Daoy (cell line): ENCODE results near the gene IRAK2. TPM values are rescaled to one million over a fixed set of nuclear protein-coding genes. Genes with fewer than 3 reads are reported as not detected.
A peak's percentile ranks its signal among the peaks of the same experiment; 100 is the strongest.

Experiments
- DNase-seq: peaks from one replicate; pipeline ENCODE4 v3.0.0-alpha.2; 2015; ENCODE audit warnings: low read depth
- total RNA-seq: library from RNA; depleted of rRNA; stranded (reverse); fragments of >200 nt; shearing (Covaris generic); gene quantifications from 2 replicates; pipeline ENCODE4 v1.2.3, GENCODE V29; 2014

The IRAK2 gene
- total RNA-seq, 1 experiment from 2014 or later: 12.7 TPM

GRCh38 chr3:10188804-10189556 lies 24.3 kb downstream of the IRAK2 start:
- no peak for DNase-seq

GRCh38 chr3:10189557-10190354 lies 25.0 kb downstream of the IRAK2 start:
- peak; percentile 76 for DNase-seq

- DNase-seq: peak; percentile 95
These were observed 28.4 kb downstream of the IRAK2 start for GRCh38 chr3:10192953-10193691.

DNA sequence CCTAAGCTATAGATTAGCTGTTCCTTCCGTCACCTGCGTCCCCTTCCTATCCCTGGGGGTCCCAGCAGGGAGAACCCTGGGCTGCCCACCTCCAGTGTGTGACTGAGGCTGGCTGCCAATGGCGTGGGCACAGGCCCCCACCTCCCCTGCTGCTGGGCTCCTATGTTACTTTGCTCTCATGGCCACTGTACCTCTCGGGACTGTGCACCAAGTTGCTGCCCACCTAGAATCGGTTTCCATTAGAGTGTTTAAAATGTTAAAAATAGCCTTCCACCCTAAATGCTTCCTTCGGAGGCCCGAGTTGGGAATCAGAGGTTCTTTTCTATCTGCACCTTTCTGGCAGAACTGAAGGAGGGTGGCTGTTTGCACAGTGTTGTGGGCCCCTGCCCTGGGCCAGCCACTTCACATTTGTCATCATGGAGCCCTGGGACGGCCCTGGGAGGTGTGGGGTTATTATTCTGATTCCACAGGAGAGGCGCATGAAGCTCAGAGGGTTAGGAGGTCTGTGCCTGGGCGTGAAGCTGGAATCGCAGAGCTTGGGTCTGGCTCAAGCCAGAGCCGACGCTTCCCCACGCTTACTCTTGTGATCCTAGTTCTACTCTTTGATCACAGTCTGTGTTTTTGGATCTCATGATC lies 29.1 kb downstream of the IRAK2 start:
- DNase-seq: no peak

DNA sequence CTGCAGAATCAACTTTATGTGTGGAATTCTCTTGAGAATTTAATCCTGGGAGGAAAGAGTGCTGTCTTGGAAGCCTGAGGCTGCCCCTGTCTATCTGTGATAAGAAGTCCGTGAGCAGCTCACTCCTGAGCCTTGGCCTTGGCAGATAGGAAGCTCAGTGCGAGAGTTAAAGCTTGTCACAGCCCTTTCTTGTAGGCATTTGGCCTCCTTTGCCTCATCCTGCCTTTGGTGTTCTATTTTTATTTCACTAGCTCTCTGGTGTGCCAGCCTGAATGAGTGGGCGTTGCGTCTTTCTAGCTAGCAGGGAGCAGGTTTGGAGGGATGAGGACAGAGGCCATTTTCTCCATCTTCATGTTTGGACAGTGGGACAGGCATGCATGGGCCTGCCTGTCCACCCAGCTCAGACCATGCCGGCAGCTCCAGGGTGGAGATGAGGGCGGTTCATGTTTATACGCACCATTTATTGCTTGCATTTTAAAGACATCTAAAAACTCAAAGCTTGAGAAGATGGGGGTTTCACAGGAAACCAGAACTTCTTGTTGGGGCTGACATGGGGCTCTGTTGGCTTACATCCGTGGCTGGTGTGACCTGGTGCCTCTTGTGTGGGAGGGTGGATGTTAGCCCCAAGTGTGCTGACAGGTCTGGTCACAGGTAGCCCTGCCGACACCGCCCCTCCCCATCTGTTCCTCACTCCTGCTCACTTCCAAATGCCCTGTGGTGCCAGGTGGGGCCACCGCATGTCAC lies 29.8 kb downstream of the IRAK2 start:
- no peak for DNase-seq

- DNase-seq: no peak
These were observed 30.8 kb downstream of the IRAK2 start for GRCh38 chr3:10195366-10196089.

DNA sequence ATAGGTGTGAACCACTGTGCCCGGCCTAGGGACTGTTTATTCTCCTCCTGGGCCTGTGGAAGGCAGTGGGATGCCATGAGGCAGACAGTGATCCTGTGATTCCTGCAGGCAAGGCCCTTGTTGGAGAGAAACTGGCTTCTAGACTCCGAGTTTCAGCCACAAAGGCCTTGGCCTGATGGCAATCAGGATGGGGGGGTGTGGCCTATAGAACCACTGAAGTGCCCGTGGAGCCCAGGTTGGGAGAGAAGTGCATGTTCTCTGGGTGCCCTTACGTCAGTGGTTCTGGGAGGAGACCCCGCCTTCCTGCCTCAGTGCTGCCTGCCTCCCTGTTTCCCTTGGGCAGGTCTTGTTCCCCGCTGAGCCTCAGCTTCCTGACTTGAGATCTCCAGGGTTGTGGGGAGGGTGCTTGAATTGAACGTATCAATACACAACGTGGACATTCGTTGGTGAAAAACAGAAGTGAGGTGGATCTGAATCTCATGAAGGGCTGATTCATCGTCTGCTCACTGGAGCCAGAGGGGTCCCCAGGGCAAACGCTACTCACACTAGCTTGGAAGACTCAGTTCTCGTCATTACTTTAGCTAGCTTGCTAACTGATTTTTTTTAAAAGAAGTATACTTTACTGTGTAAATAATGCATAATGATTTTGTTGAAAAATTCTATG lies 31.8 kb downstream of the IRAK2 start:
- DNase-seq: peak; percentile 83

DNA sequence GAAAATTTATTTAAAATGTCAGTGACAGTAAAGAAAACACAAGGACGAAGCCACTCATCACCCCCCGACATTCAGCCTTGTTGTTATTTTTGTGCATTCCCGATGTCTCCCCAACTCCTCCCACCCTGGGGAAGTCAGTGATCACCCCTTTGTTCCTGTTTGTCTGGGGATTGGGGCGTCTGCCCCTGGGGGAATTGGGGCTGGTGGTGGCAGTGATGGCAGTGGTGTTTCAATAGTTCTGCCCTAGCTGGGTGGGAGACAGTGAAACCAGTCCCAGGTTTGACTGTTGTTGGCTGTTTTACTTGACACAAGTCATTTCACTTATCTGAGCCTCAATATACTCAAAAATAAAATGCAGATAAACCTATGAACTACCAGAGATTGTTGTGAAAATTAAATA lies 33.5 kb downstream of the IRAK2 start:
- DNase-seq: no peak

GRCh38 chr3:10198761-10199649 lies 34.3 kb downstream of the IRAK2 start:
- DNase-seq: peak; percentile 85

DNA sequence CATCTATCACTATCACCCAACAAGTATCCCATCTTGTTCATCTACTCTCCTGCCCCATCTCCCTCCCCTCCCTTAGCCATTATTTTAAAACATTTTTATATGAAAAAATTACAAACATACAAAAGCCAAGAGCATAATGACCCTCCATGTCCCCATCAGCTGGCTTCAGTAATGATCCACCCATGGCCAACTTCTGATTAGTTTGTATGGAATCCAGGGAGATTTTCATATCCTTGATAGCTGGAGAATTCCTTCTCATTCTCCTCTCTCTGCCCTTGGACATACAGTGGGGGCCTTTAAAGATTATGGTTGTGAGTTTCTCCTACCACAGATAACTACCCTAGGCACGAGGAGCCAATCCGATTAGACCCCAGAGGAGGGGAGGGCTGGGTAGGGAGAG lies 40.2 kb downstream of the IRAK2 start:
- no peak for DNase-seq

DNA sequence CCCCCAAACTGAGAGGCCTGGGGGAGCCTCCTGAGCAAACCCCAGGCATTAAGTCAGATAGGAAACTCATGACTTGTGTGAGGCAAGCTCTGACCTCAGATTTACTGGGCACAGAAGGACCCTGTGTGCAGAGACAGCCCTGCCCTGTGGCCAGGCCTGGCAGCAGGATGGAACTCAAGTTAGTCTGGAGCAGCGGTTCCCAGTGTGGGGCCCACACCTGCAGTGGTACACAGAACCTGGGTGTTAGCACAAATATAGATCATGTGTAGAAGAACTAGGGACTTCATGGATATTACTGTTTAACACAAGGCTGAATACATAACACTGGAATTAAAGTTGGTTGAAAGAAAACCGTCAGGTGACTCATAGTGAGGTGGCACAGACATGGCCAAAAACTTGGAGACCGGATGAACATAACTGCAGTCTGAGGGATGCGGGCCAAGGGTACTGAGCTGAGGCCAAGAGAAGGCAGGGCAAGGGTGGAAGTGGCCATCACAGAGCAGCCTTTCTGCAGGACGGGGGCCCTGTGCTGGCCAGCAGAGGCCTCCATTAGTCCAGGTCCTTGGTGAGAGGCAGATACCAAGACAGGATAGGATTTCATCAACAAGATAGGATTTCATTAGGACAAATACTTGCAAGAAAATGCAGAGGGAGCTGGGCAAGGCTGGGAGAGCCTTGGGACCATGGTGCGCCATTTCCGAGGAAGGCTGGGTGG lies 40.9 kb downstream of the IRAK2 start:
- peak; percentile 92 for DNase-seq

DNA sequence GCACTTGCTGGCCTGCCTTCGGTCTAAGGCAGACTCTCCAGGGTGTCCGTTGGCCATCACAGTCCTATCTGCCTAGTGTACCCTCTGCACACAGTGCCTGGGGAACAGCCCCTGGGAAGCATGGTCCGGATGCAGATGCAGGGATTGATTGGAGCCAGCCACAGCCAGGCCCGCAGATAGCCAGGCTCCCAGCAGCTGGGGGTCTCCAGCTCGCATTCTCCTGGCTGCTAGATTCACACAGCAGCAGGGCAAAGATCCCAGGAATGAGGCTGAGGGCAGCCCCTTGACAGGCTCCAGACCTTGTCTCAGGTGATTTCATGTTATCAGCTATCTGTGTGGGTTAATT lies 41.4 kb downstream of the IRAK2 start:
- DNase-seq: peak; percentile 52

DNA sequence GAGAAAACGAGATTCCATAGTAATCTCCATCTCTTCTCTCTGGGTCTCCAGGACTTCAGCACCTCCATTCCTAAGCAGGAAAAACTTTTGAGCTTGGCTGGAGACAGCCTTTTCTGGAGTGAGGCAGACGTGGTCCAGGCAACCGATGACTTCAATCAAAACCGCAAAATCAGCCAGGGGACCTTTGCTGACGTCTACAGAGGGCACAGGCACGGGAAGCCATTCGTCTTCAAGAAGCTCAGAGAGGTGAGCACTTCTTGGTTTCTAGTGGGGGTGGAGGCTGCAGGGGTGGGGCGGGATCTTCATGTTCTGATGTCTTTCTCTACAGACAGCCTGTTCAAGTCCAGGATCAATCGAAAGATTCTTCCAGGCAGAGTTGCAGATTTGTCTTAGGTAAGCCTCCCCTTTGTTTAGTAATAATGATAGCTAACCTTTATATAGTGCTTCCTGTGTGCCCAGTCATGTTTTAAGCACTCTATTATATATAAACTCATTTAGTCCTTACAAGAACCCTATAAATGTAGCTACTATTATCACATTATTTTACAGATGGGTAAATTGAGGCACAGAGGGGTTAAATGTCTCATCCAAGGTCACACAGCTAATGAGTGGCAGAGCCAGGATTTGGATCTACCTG lies 48.6 kb downstream of the IRAK2 start:
- DNase-seq: no peak

DNA sequence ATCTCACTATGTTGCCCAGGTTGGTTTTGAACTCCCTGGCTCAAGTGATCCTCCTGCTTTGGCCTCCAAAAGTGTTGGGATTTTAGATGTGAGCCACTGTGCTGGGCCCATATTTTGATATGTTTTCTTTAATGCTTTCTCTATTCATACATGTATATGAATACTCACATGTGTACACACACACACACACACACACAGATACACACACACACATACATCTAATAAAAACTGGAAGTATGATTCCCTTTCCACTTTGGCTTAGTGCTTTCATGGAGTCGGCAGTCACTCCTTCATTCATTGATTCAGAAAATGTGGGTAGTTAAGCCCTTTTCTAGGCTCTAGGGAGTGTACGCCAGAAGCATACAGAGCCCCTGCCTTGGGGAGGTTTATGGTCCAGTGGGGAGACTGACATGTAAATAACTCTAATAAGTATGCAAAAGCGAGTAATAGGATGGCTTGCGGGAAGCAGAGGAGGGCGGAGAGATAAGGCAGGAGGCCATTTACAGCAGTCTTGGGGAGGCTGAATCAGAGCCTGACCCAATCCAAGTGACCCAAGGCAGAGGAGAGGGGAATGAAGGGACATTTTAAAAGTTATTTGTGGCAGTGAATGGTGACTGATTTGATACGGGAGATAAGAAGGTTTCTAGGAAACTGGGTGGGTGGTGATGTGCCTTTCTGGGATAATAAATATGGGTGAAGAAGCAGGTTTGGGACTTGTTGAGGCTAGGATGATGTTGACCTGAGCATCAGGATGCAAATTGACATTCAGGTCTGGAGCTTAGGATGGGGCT lies 51.1 kb downstream of the IRAK2 start:
- no peak for DNase-seq

DNA sequence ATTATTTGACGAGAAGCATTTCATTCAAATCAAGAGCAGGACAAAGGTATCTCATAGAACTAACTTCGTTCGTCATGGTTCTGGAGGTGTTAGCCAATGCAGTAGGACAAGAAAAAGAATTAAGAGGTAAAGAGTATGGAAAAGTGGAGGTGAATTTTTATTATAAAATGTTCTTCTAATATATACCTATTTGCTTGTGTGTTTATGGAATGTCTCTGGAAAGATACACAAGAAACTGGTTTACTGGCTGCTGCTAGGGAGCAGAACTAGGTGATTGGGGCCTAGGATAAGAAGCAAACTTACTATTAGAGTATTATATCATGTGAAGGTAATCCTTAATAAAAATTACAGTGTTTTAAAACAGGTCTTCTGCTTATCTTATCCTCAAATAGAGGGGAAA lies 52.6 kb downstream of the IRAK2 start:
- no peak for DNase-seq

DNA sequence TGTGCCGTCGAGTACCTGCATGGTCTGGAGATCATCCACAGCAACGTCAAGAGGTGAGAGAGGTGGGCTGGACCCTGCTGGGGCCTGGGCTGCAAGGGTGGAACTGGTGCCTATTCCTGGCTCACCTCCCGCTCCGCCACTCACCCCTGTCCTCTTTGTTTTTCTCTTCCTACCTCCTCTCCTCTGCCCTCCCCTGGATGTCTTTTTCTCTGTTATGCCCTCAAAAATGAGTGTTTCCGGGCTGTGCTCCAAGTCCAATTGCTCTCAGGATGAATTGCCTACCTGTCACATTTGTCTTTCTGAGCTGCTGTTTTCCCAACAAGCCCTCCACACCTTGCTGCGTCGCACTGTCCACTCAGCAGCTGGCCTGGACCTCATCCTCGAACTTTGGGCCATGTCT lies 55.0 kb downstream of the IRAK2 start:
- DNase-seq: no peak
